CD8-positive, alpha-beta memory T cell (primary cell): ENCODE measurements around the gene GPR149. TPM values are rescaled to one million over a fixed set of nuclear protein-coding genes. Genes with fewer than 3 reads are reported as not detected.

ENCODE experiments used
- CTCF ChIA-PET: fragments of 350-600 bp; sonication (Branson Sonifier 250); formaldehyde crosslinking; loops from one replicate; lab custom pipeline; 2021; ENCODE audit warnings: antibody characterized with exemption; lab: Charles Lee
- POLR2A ChIA-PET: fragments of 350-600 bp; sonication (Branson Sonifier 250); formaldehyde crosslinking; loops from one replicate; lab custom pipeline; 2021; ENCODE audit warnings: antibody characterized with exemption; lab: Charles Lee
- DNase-seq, 5 donors: peaks; one replicate each; pipeline versions ENCODE4 v3.0.0 to v3.0.0-alpha.2; 2020 to 2022; ENCODE audit warnings: mixed read lengths in 1 of 5
- H3K27ac ChIP-seq: one replicate; pipeline ENCODE4 v1.7.0; 2013; ENCODE audit warnings: low read depth, mild to moderate bottlenecking, low read length, moderate library complexity
- H3K27me3 ChIP-seq: 2 replicates; pipeline ENCODE4 v1.7.0; 2013; ENCODE audit warnings: low read length, mild to moderate bottlenecking; ENCODE audit not compliant: insufficient read depth, poor library complexity, severe bottlenecking
- H3K36me3 ChIP-seq: 2 replicates; pipeline ENCODE4 v1.7.0; 2013; ENCODE audit warnings: mild to moderate bottlenecking, low read length, moderate library complexity; ENCODE audit not compliant: insufficient read depth
- H3K4me1 ChIP-seq: 2 replicates; pipeline ENCODE4 v1.7.0; 2013; ENCODE audit warnings: mild to moderate bottlenecking, low read length, moderate library complexity; ENCODE audit not compliant: insufficient read depth
- H3K4me3 ChIP-seq: 2 replicates; pipeline ENCODE4 v1.7.0; 2013; ENCODE audit warnings: mild to moderate bottlenecking, low read length
- H3K9me3 ChIP-seq: 2 replicates; pipeline ENCODE4 v1.7.0; 2013; ENCODE audit warnings: mild to moderate bottlenecking, low read length
- H3K27ac Mint-ChIP-seq, 8 donors: one replicate each; pipeline ENCODE4 v1.8.0; 2020 to 2021; ENCODE audit warnings: mixed read lengths in 8 of 8, mild to moderate bottlenecking in 6 of 8, inconsistent platforms in 3 of 8, moderate library complexity in 3 of 8
- H3K27me3 Mint-ChIP-seq, 2 donors: one replicate each; pipeline ENCODE4 v1.8.0; 2020 to 2021; ENCODE audit warnings: mixed read lengths in 2 of 2, mild to moderate bottlenecking in 1 of 2, moderate library complexity in 1 of 2
- H3K36me3 Mint-ChIP-seq, 3 donors: one replicate each; pipeline ENCODE4 v1.8.0; 2020 to 2021; ENCODE audit warnings: mixed read lengths in 3 of 3, inconsistent platforms in 1 of 3, mild to moderate bottlenecking in 1 of 3
- H3K4me1 Mint-ChIP-seq, 3 donors: one replicate each; pipeline ENCODE4 v1.8.0; 2020 to 2021; ENCODE audit warnings: mixed read lengths in 3 of 3, inconsistent platforms in 1 of 3, mild to moderate bottlenecking in 1 of 3
- H3K4me3 Mint-ChIP-seq, 7 donors: one replicate each; pipeline ENCODE4 v1.8.0; 2020 to 2021; ENCODE audit warnings: mixed read lengths in 7 of 7, mild to moderate bottlenecking in 6 of 7, moderate library complexity in 4 of 7, inconsistent platforms in 2 of 7
- H3K9me3 Mint-ChIP-seq, 5 donors: one replicate each; pipeline ENCODE4 v1.8.0; 2020 to 2022; ENCODE audit warnings: mixed read lengths in 5 of 5, mild to moderate bottlenecking in 3 of 5, moderate library complexity in 2 of 5, inconsistent platforms in 1 of 5
- polyA plus RNA-seq: library from polyadenylated mRNA; unstranded; fragments of 300-500 nt; fragmentation: Illumina TruSeq; gene quantifications from one replicate; pipeline ENCODE4 v1.2.3, GENCODE V29; 2021
- total RNA-seq, 2 experiments: library from RNA; stranded (reverse); gene quantifications; one replicate each; pipeline ENCODE4 v1.2.3, GENCODE V29; 2021

Gene GPR149
- total and polyA plus RNA-seq, 3 experiments from 2014 or later = not detected

- H3K4me3 ChIP-seq = no peak overlapping the region
- CTCF ChIA-PET = no interaction called here
- Mint-ChIP-seq H3K27me3 (peaks cover 0 to 4% of the 10 kb centered on the region in 2 donors), H3K27ac (peak overlapping the region in 1 of 8 donors; percentile 14), H3K9me3 (no peaks in the 10 kb centered on the region), H3K4me3 (peak overlapping the region in 1 of 7 donors; percentile 8), H3K4me1 (peaks cover 13 to 19% (median 18%) of the 10 kb centered on the region in 3 donors), H3K36me3 (peaks cover 0 to 13% (median 0%) of the 10 kb centered on the region in 3 donors)
- no peak for DNase-seq
- POLR2A ChIA-PET = no interaction called here
- H3K27ac ChIP-seq = no peak overlapping the region
- H3K4me1 ChIP-seq = peaks cover 11% of the 10 kb centered on the region
- H3K36me3 ChIP-seq = no peaks in the 10 kb centered on the region
- no peaks in the 10 kb centered on the region for H3K9me3 ChIP-seq
- H3K27me3 ChIP-seq = no peaks in the 10 kb centered on the region
Observed at GRCh38 chr3:154327871-154328270, 102.1 kb downstream of the GPR149 start.

DNA sequence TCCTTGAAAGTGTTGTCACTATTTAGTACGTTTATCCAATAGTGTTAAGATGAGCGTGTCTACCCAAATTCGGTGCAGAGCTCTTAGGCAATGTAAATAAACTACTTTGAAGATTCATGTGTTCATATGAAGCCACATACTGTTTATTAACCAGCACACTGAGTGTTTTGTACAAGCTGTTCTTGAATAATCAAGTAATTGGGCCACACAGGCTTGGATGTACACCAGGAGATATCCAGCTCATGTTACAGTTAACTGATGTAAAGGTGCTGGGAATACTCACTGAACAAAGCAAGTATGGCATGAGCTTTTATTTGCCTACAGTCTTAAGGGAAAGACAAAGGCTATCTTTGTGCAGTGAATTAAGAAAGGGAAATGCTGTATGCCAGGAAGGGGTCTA, 105.1 kb downstream of the GPR149 start:
- no peaks in the 10 kb centered on the region for H3K9me3 Mint-ChIP-seq
- peak overlapping the region in 5 of 7 donors; percentile 97 to 99 (median 98) for H3K4me3 Mint-ChIP-seq
- POLR2A ChIA-PET = interaction anchor here (0.9 kb wide), 1 partner anchor 9 kb away, joined by 3 read pairs; no protein-coding TSS in a partner anchor
- H3K4me1 Mint-ChIP-seq = peaks cover 18 to 28% (median 19%) of the 10 kb centered on the region in 3 donors
- peak overlapping the region; percentile 99 to 100 (median 100) for H3K27ac Mint-ChIP-seq
- H3K36me3 Mint-ChIP-seq = peaks cover 0 to 20% (median 3%) of the 10 kb centered on the region in 3 donors
- no peak for DNase-seq
- Histone ChIP-seq H3K4me3 (peak overlapping the region; percentile 94), H3K27ac (peak overlapping the region; percentile 98), H3K36me3 (no peaks in the 10 kb centered on the region), H3K27me3 (no peaks in the 10 kb centered on the region), H3K4me1 (peaks cover 41% of the 10 kb centered on the region), H3K9me3 (no peaks in the 10 kb centered on the region)
- peaks cover 0 to 3% of the 10 kb centered on the region in 2 donors for H3K27me3 Mint-ChIP-seq
- CTCF ChIA-PET = interaction anchor here (1.3 kb wide), 1 partner anchor 11 kb away, joined by 4 read pairs; no protein-coding TSS in a partner anchor

- H3K9me3 Mint-ChIP-seq = no peaks in the 10 kb centered on the region
- ChIA-PET CTCF (interaction anchor here (1.2 to 1.3 kb wide), 2 partner anchors 10 to 12 kb away, joined by 3 to 4 read pairs; no protein-coding TSS in a partner anchor), POLR2A (interaction anchor here (0.7 to 0.9 kb wide), 2 partner anchors 9 to 31 kb away, joined by 3 read pairs; no protein-coding TSS in a partner anchor)
- Histone ChIP-seq H3K27me3 (no peaks in the 10 kb centered on the region), H3K9me3 (no peaks in the 10 kb centered on the region), H3K4me3 (peak within 1 kb of the TSS; percentile 94), H3K27ac (peak within 1 kb of the TSS; percentile 98), H3K36me3 (no peaks in the 10 kb centered on the region), H3K4me1 (peaks cover 49% of the 10 kb centered on the region)
- H3K27ac Mint-ChIP-seq = peak within 1 kb of the TSS; percentile 99 to 100 (median 100)
- peaks cover 18 to 28% (median 19%) of the 10 kb centered on the region in 3 donors for H3K4me1 Mint-ChIP-seq
- H3K36me3 Mint-ChIP-seq = peaks cover 0 to 20% (median 3%) of the 10 kb centered on the region in 3 donors
- H3K27me3 Mint-ChIP-seq = peaks cover 0 to 3% of the 10 kb centered on the region in 2 donors
- DNase-seq = peak; percentile 85 to 95 (median 91)
- peak within 1 kb of the TSS in 5 of 7 donors; percentile 97 to 99 (median 98) for H3K4me3 Mint-ChIP-seq
Observed at GRCh38 chr3:154323891-154324738, 105.9 kb downstream of the GPR149 start, which contains the start of gene DHX36. Gene DHX36 (minus strand): TSS chr3:154324487. CDS start chr3:154324416, 71 bp downstream.

DNA sequence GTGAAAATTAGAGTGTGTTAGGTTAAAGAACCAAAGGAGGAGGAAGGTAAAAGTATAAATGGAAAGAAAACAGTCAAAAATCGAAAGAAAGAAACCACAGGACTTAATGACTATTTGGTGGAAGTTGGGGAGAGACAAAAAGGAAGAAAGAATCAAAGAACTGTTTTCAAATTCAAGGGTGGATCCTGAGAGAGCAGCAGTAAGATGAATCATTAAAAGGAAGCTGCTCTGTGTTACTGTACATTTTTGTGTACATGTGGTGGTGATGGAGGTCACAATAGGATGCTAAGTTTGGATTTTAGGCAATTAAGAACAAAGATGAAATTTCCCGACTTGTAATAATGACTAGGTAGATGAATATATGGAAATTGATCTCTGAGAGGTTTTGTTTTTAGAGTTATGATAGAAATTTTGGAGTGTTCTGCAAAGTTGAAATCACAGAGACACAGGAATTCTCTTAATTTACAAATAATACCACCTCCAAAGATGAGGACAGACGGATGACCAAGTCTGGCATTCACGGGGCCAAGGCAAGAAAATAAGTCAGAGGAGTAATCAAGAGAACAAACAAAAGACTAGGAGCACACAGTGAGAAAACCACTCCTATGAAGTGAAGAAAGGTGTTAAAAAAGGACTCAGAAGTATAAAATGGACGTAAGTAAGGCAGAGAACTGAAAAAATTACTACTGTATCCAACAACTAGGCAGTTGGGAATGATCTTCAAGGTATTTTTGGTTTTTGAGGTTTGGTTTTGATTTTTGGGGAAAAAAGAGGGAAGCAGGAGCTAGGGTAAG, 112.8 kb downstream of the GPR149 start:
- Histone ChIP-seq H3K9me3 (no peaks in the 10 kb centered on the region), H3K4me1 (peaks cover 56% of the 10 kb centered on the region), H3K36me3 (peaks cover 12% of the 10 kb centered on the region), H3K4me3 (no peak overlapping the region), H3K27ac (no peak overlapping the region), H3K27me3 (no peaks in the 10 kb centered on the region)
- H3K36me3 Mint-ChIP-seq = peaks cover 7 to 48% (median 23%) of the 10 kb centered on the region in 3 donors
- DNase-seq = no peak
- no peaks in the 10 kb centered on the region for H3K9me3 Mint-ChIP-seq
- peak overlapping the region in 6 of 8 donors; percentile 18 to 84 (median 75) for H3K27ac Mint-ChIP-seq
- ChIA-PET POLR2A (no interaction called here), CTCF (interaction anchor here (1.2 kb wide), 1 partner anchor 1489 kb away, joined by 3 read pairs; the partner anchor contains the start of gene C3orf33)
- H3K27me3 Mint-ChIP-seq = no peaks in the 10 kb centered on the region
- peaks cover 24 to 36% (median 27%) of the 10 kb centered on the region in 3 donors for H3K4me1 Mint-ChIP-seq
- H3K4me3 Mint-ChIP-seq = peak overlapping the region in 6 of 7 donors; percentile 6 to 56 (median 46)

DNA sequence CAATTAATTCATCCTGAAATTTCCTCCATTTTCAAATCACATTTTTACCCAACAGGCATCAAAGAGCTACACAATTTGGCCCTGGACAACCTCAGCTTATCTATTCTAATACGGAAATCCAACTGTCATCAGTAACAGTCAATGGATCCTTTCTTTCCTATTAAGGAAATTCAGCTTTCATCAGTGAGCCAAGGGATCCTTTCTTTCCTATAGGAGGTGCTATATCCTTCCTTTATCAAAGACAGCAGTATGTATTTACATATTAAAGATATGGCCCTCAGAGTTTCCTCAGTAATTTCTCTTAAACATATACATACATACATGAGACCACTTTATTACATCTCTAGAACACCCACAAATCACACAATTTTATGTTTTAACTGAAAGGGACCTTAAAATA, 115.8 kb downstream of the GPR149 start:
- POLR2A ChIA-PET = interaction anchor here (0.5 kb wide), 1 partner anchor 36 kb away, joined by 4 read pairs; no protein-coding TSS in a partner anchor
- Mint-ChIP-seq H3K27me3 (no peaks in the 10 kb centered on the region), H3K4me3 (no peak overlapping the region), H3K27ac (peak overlapping the region in 5 of 8 donors; percentile 20 to 64 (median 38)), H3K36me3 (peaks cover 7 to 58% (median 23%) of the 10 kb centered on the region in 3 donors), H3K4me1 (peaks cover 33 to 35% (median 33%) of the 10 kb centered on the region in 3 donors), H3K9me3 (no peaks in the 10 kb centered on the region)
- Histone ChIP-seq H3K36me3 (peaks cover 12% of the 10 kb centered on the region), H3K4me1 (peaks cover 26% of the 10 kb centered on the region), H3K27ac (no peak overlapping the region), H3K27me3 (no peaks in the 10 kb centered on the region), H3K4me3 (no peak overlapping the region), H3K9me3 (no peaks in the 10 kb centered on the region)
- DNase-seq = no peak
- CTCF ChIA-PET = interaction anchor here (0.9 to 1.1 kb wide), 3 partner anchors 10 to 1492 kb away, joined by 3 read pairs; partner anchors contain the start of genes C3orf33 and DHX36

- Histone ChIP-seq H3K27me3 (no peaks in the 10 kb centered on the region), H3K4me1 (no peaks in the 10 kb centered on the region), H3K36me3 (peaks cover 12% of the 10 kb centered on the region), H3K4me3 (no peak overlapping the region), H3K9me3 (no peaks in the 10 kb centered on the region), H3K27ac (no peak overlapping the region)
- Mint-ChIP-seq H3K4me1 (peaks cover 29 to 54% (median 47%) of the 10 kb centered on the region in 3 donors), H3K27ac (no peak overlapping the region), H3K27me3 (no peaks in the 10 kb centered on the region), H3K36me3 (peaks cover 7 to 78% (median 32%) of the 10 kb centered on the region in 3 donors), H3K9me3 (no peaks in the 10 kb centered on the region), H3K4me3 (no peak overlapping the region)
- DNase-seq = no peak
- ChIA-PET POLR2A (no interaction called here), CTCF (no interaction called here)
Observed at GRCh38 chr3:154310840-154311239, 119.2 kb downstream of the GPR149 start.

GRCh38 chr3:154307363-154307762, 122.6 kb downstream of the GPR149 start:
- Histone ChIP-seq H3K27ac (no peak overlapping the region), H3K4me1 (no peaks in the 10 kb centered on the region), H3K36me3 (peaks cover 31% of the 10 kb centered on the region), H3K27me3 (no peaks in the 10 kb centered on the region), H3K4me3 (no peak overlapping the region), H3K9me3 (no peaks in the 10 kb centered on the region)
- Mint-ChIP-seq H3K27me3 (no peaks in the 10 kb centered on the region), H3K9me3 (no peaks in the 10 kb centered on the region), H3K27ac (peak overlapping the region in 6 of 8 donors; percentile 3 to 78 (median 28)), H3K4me1 (peaks cover 22 to 30% (median 25%) of the 10 kb centered on the region in 3 donors), H3K36me3 (peaks cover 0 to 82% (median 22%) of the 10 kb centered on the region in 3 donors), H3K4me3 (no peak overlapping the region)
- ChIA-PET CTCF (no interaction called here), POLR2A (no interaction called here)
- DNase-seq = no peak
